ENCODE results near the gene HAPLN1. TPM values are rescaled to one million over a fixed set of nuclear protein-coding genes. Genes with fewer than 3 reads are reported as not detected.

The HAPLN1 gene
- total and polyA plus RNA-seq, 10 of the 15 experiments (the other 5 are each of a cell fraction or from before 2014, with no cell fraction given), result 0.05 to 0.21 (median 0.17) TPM; not detected in 2

GRCh38 chr5:83718195-83718825, 2.3 kb downstream of the HAPLN1 start:
- POLR2A ChIA-PET, result no interaction called here
- no peaks in the 10 kb centered on the region for H4K20me1 ChIP-seq (ENCODE audit: control insufficient read depth, insufficient read depth)
- H2AFZ ChIP-seq (ENCODE audit: control insufficient read depth, low read depth, low read length), result no peak overlapping the region
- no TSS peak for BruUV-seq (replicated peaks)
- no peaks in the 10 kb centered on the region for H3K79me2 ChIP-seq (ENCODE audit: control insufficient read depth, insufficient read depth, low read length)
- RAD21 ChIA-PET (ENCODE audit: unreplicated experiment), result interaction anchor here (0.6 to 2.0 kb wide), 5 partner anchors 14 to 1398 kb away, joined by 3 to 5 read pairs (median 3); no protein-coding TSS in a partner anchor
- intact Hi-C loops (cut with micrococcal nuclease; ENCODE audit: unreplicated experiment), result loop anchor here (1.0 to 5.0 kb wide), 4 partner anchors 208 to 1331 kb away; no protein-coding TSS in a partner anchor
- DNase-seq (ENCODE audit: low read depth, low spot score) (no peak), ATAC-seq (peak; percentile 87), FAIRE-seq (peak; percentile 84)
- no peak overlapping the region for H3K27ac ChIP-seq (ENCODE audit: control insufficient read depth, insufficient read depth)
- WGBS (ENCODE audit: insufficient coverage, insufficient replicate concordance, low lambda C conversion rate, missing lambda C conversion rate), result 15% methylated on average over 6 of the region's 6 CpGs
- no peak overlapping the region for H3K4me2 ChIP-seq (ENCODE audit: control insufficient read depth, insufficient read depth)
- H3K4me1 ChIP-seq (ENCODE audit: control insufficient read depth, insufficient read depth, low read length), result no peaks in the 10 kb centered on the region
- SMC1A ChIA-PET (ENCODE audit: uncharacterized antibody, unreplicated experiment), result interaction anchor here (0.6 to 1.7 kb wide), 5 partner anchors 13 to 1331 kb away, joined by 3 to 13 read pairs (median 4); no protein-coding TSS in a partner anchor
- H3K4me3 ChIP-seq, result no peak overlapping the region
- H3K9ac ChIP-seq (ENCODE audit: control insufficient read depth, insufficient read depth, low read length), result no peak overlapping the region
- in situ Hi-C loops (cut with MboI), result loop anchor here (10.0 to 25.0 kb wide), 2 partner anchors 544 to 1326 kb away; no protein-coding TSS in a partner anchor
- peaks cover 2 to 10% of the 10 kb centered on the region in 2 experiments; a peak in 3 of 4 replicates for H3K27me3 ChIP-seq (replicated peaks in 1 of 2; ENCODE audit: control insufficient read depth in 2 of 2, insufficient read depth in 2 of 2, low read length in 1 of 2)
- no peaks in the 10 kb centered on the region for H3K9me3 ChIP-seq (replicated peaks; ENCODE audit: control insufficient read depth, insufficient read depth, low read length)
- TF ChIP-seq SMARCA5 (IDR thresholded peaks at IDR 0.05) (peak; percentile 24; the same call in 1 of the 2 replicates), SMC3 (IDR thresholded peaks at IDR 0.05; ENCODE audit: borderline replicate concordance, low read length) (peak; percentile 76; the same call in 1 of the 2 replicates), RUNX3 (IDR thresholded peaks at IDR 0.05; ENCODE audit: low read length) (peak; percentile 79), TCF3 (IDR thresholded peaks at IDR 0.05; ENCODE audit: borderline replicate concordance, insufficient read depth, low read depth, low read length) (no peak), CBFB (IDR thresholded peaks at IDR 0.05; ENCODE audit: low read depth) (peak; percentile 69; the same call in 1 of the 2 replicates), RAD21 (IDR thresholded peaks at IDR 0.05; ENCODE audit: insufficient read depth, low read depth, low read length) (peak; percentile 97), CTCF (IDR thresholded peaks at IDR 0.05 in 2 of 3, conservative IDR thresholded peaks at IDR 0.05 in 1 of 3; ENCODE audit: control insufficient read depth in 2 of 3, extremely low read depth in 1 of 3, insufficient read depth in 1 of 3, low read depth in 3 of 3, low read length in 3 of 3) (peak; percentile 71 to 87 (median 72)), CBX3 (IDR thresholded peaks at IDR 0.05; ENCODE audit: borderline replicate concordance, low read depth) (no peak)
- CTCF ChIA-PET, result interaction anchor here (0.8 to 3.0 kb wide), 13 partner anchors 12 to 1331 kb away, joined by 3 to 19 read pairs (median 4); no protein-coding TSS in a partner anchor
- no peaks in the 10 kb centered on the region for H3K36me3 ChIP-seq (ENCODE audit: control insufficient read depth in 2 of 2, insufficient read depth in 2 of 2, low read length in 1 of 2)

Measured in GM12878 (cell line).